ENCODE data around the gene CDK12. TPM values are rescaled to one million over a fixed set of nuclear protein-coding genes. Genes with fewer than 3 reads are reported as not detected.
"Not testable (repeated sequence)": the region's sequence is repeated elsewhere in the genome, so short reads cannot be mapped to it uniquely, and the experiment has no call there.

Gene CDK12
- total and polyA plus RNA-seq, 3 experiments from 2014 or later, result 5.6 to 91.8 (median 86.9) TPM

DNA sequence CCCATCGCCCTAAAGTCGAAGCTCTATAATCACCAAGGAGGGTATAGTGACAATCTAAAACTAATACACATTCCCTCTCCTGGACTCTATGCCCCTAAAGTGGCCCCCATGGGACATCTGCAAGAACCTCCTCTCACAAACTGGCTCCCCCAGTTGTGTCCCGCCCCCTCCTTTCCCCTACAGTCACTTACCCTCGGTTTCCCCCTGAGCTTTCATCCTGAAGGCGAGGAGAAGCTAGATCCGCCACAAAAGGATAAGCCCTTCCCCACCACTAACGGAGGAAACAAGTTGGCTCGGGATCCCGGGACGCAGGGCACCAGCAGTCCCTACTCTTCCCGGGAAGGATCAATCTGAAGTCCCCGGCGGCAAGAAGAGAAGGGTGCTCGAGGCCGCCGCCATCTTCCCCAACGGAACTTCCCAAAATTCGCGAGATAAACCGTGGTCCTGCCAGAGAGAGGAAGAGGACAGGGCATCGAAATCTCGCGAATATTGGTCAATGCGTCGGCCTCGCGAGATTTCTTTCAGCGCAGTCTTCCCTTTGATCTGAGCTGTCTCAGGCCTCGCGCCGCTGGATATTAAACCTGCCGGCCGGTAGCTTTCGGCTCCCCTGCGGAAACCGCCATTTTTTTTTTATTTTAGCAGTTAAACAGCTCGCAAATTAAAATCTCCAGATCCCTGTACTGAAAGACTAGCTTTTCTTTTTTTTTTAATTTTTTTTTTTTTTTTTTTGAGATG lies 10.3 kb upstream of the CDK12 start, which contains the start of gene MED1:
Gene MED1 (minus strand): TSS at position 417 of the 735 bp plus-strand sequence. CDS start 201 bp downstream, at position 216.
- Mint-ChIP-seq H3K36me3 (peaks cover 0 to 26% (median 4%) of the 10 kb centered on the region in 3 donors), H3K27me3 (no peaks in the 10 kb centered on the region), H3K27ac (peak within 1 kb of the TSS; percentile 96 to 99 (median 98)), H3K4me1 (peaks cover 24 to 33% (median 26%) of the 10 kb centered on the region in 3 donors), H3K9me3 (no peaks in the 10 kb centered on the region), H3K4me3 (peak within 1 kb of the TSS; percentile 91 to 99 (median 97))
- CTCF ChIA-PET, result interaction anchor here (0.9 to 2.0 kb wide), 4 partner anchors 9 to 11 kb away, joined by 3 to 22 read pairs (median 4); partner anchors contain the start of gene CDK12
- Histone ChIP-seq H3K27me3 (ENCODE audit: insufficient read depth, low read length, poor library complexity, severe bottlenecking) (no peaks in the 10 kb centered on the region), H3K27ac (ENCODE audit: low read depth, low read length) (peak within 1 kb of the TSS; percentile 87), H3K4me3 (ENCODE audit: low read length) (peak within 1 kb of the TSS; percentile 91), H3K36me3 (ENCODE audit: insufficient read depth, low read length) (no peaks in the 10 kb centered on the region), H3K4me1 (ENCODE audit: insufficient read depth, low read length) (peaks cover 17% of the 10 kb centered on the region), H3K9me3 (ENCODE audit: low read length) (no peaks in the 10 kb centered on the region)
- POLR2A ChIA-PET, result interaction anchor here (0.5 to 3.4 kb wide), 9 partner anchors 9 to 422 kb away, joined by 3 to 84 read pairs (median 3); partner anchors contain the start of gene CDK12
- peak; percentile 85 to 94 (median 92) for DNase-seq

DNA sequence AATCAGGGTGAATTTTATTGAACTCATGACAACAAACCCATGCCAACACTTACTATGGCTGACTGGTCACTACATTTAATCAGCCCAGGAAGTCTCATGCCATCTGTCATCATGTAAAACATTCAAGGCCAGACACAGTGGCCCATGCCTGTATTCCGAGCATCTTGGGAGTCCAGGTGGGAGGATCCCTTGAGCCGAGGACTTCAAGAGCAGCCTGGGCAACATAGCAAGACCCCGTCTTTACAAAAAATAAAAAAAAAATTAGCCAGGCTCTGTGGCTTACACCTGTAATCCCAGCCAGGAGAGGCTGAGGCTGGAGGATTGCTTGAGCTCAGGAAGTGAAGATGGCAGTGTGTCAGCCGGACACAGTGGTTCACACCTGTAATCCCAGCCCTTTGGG lies 5.4 kb upstream of the CDK12 start:
- H3K4me3 Mint-ChIP-seq, result no peak overlapping the region
- Histone ChIP-seq H3K27me3 (ENCODE audit: insufficient read depth, low read length, poor library complexity, severe bottlenecking) (no peaks in the 10 kb centered on the region), H3K36me3 (ENCODE audit: insufficient read depth, low read length) (no peaks in the 10 kb centered on the region), H3K4me3 (ENCODE audit: low read length) (no peak overlapping the region), H3K4me1 (ENCODE audit: insufficient read depth, low read length) (peaks cover 8% of the 10 kb centered on the region), H3K9me3 (ENCODE audit: low read length) (no peaks in the 10 kb centered on the region), H3K27ac (ENCODE audit: low read depth, low read length) (no peak overlapping the region)
- DNase-seq, result no peak
- CTCF ChIA-PET, result no interaction called here
- H3K9me3 Mint-ChIP-seq, result no peaks in the 10 kb centered on the region
- H3K27me3 Mint-ChIP-seq, result peaks cover 0 to 2% of the 10 kb centered on the region in 2 donors
- POLR2A ChIA-PET, result no interaction called here
- H3K36me3 Mint-ChIP-seq, result peaks cover 0 to 4% (median 0%) of the 10 kb centered on the region in 3 donors
- H3K27ac Mint-ChIP-seq, result no peak overlapping the region
- peaks cover 12 to 21% (median 15%) of the 10 kb centered on the region in 3 donors for H3K4me1 Mint-ChIP-seq

GRCh38 chr17:39461926-39462569 lies 762 bp downstream of the CDK12 start:
- peak overlapping the region; percentile 93 to 100 (median 97) for H3K27ac Mint-ChIP-seq
- H3K4me3 Mint-ChIP-seq, result peak overlapping the region; percentile 89 to 99 (median 96)
- Histone ChIP-seq H3K4me1 (ENCODE audit: insufficient read depth, low read length) (peaks cover 23% of the 10 kb centered on the region), H3K9me3 (ENCODE audit: low read length) (no peaks in the 10 kb centered on the region), H3K36me3 (ENCODE audit: insufficient read depth, low read length) (peaks cover 4% of the 10 kb centered on the region), H3K27me3 (ENCODE audit: insufficient read depth, low read length, poor library complexity, severe bottlenecking) (no peaks in the 10 kb centered on the region), H3K4me3 (ENCODE audit: low read length) (peak overlapping the region; percentile 99), H3K27ac (ENCODE audit: low read depth, low read length) (peak overlapping the region; percentile 89)
- H3K9me3 Mint-ChIP-seq, result no peaks in the 10 kb centered on the region
- ChIA-PET POLR2A (interaction anchor here (1.1 to 3.3 kb wide), 5 partner anchors 11 to 518 kb away, joined by 3 to 84 read pairs (median 4); partner anchors contain the start of genes FBXL20, MED1 and PSMD3), CTCF (interaction anchor here (1.0 to 2.2 kb wide), 4 partner anchors 9 to 262 kb away, joined by 3 to 22 read pairs (median 6); partner anchors contain the start of genes MED1 and RPL19)
- H3K4me1 Mint-ChIP-seq, result peaks cover 40 to 55% (median 53%) of the 10 kb centered on the region in 3 donors
- H3K36me3 Mint-ChIP-seq, result peaks cover 0 to 32% (median 1%) of the 10 kb centered on the region in 3 donors
- peaks cover 0 to 6% of the 10 kb centered on the region in 2 donors for H3K27me3 Mint-ChIP-seq
- DNase-seq, result no peak

DNA sequence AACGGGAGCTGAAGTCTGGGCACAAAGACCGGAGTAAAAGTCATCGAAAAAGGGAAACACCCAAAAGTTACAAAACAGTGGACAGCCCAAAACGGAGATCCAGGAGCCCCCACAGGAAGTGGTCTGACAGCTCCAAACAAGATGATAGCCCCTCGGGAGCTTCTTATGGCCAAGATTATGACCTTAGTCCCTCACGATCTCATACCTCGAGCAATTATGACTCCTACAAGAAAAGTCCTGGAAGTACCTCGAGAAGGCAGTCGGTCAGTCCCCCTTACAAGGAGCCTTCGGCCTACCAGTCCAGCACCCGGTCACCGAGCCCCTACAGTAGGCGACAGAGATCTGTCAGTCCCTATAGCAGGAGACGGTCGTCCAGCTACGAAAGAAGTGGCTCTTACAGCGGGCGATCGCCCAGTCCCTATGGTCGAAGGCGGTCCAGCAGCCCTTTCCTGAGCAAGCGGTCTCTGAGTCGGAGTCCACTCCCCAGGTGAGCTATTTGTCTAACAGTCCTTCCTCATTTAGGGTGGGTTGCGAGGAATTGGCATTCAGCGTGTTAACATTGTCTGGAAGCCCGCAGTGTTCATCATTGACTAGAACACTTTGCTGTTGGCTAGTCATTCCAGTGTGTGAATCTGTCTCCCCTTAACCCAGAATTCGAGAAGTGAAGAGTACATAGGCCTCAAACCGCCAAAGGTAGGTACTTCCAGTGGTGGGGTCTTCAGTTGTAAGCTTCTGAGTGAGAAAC lies 1.5 kb downstream of the CDK12 start:
- peaks cover 0 to 6% of the 10 kb centered on the region in 2 donors for H3K27me3 Mint-ChIP-seq
- POLR2A ChIA-PET, result interaction anchor here (3.3 kb wide), 1 partner anchor 11 kb away, joined by 84 read pairs; the partner anchor contains the start of gene MED1

DNA sequence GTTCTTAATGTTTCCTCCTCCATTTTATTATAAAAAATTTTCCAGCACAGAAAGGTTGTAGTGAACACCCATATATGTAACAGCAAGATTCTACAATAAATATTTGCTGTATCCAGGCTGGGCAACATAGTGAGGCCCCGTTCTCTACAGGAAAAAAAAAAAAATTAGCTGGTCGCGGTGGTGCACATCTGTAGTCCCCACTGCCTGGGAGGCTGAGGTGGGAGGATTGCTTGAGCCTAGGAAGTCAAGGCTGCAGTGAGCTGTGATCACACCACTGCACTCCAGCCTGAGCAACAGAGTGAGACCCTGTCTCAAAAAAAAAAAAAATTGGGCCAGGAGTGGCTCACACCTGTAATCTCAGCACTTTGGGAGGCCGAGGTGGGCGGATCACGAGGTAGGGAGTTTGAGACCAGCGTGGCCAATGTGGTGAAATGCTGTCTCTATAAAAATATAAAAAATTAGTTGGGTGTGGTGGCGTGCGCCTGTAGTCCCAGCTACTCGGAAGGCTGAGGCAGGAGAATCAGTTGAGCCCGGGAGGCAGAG lies 3.4 kb downstream of the CDK12 start:
- ChIA-PET CTCF (interaction anchor here (0.6 to 1.5 kb wide), 4 partner anchors 14 to 29 kb away, joined by 3 to 5 read pairs (median 4); no protein-coding TSS in a partner anchor), POLR2A (interaction anchor here (0.6 to 0.8 kb wide), 3 partner anchors 16 to 119 kb away, joined by 3 to 7 read pairs (median 5); no protein-coding TSS in a partner anchor)
- H3K27ac ChIP-seq (ENCODE audit: low read depth, low read length); H3K27me3 Mint-ChIP-seq; H3K36me3 ChIP-seq (ENCODE audit: insufficient read depth, low read length); H3K27me3 ChIP-seq (ENCODE audit: insufficient read depth, low read length, poor library complexity, severe bottlenecking); H3K9me3 Mint-ChIP-seq; H3K9me3 ChIP-seq (ENCODE audit: low read length); DNase-seq: not testable (repeated sequence)
- Mint-ChIP-seq H3K4me1 (peaks cover 48 to 72% (median 71%) of the 10 kb centered on the region in 3 donors), H3K36me3 (peaks cover 0 to 48% (median 4%) of the 10 kb centered on the region in 3 donors), H3K27ac (peak overlapping the region in 7 of 8 donors; percentile 67 to 98 (median 81)), H3K4me3 (peak overlapping the region; percentile 89 to 99 (median 96))
- Histone ChIP-seq H3K4me1 (ENCODE audit: insufficient read depth, low read length) (peaks cover 30% of the 10 kb centered on the region), H3K4me3 (ENCODE audit: low read length) (peak overlapping the region; percentile 99)

More for the DNA sequence above, 1.5 kb downstream of the CDK12 start:
- Histone ChIP-seq H3K36me3 (ENCODE audit: insufficient read depth, low read length) (peaks cover 4% of the 10 kb centered on the region), H3K4me1 (ENCODE audit: insufficient read depth, low read length) (peaks cover 30% of the 10 kb centered on the region), H3K27me3 (ENCODE audit: insufficient read depth, low read length, poor library complexity, severe bottlenecking) (no peaks in the 10 kb centered on the region), H3K27ac (ENCODE audit: low read depth, low read length) (peak overlapping the region; percentile 89), H3K9me3 (ENCODE audit: low read length) (no peaks in the 10 kb centered on the region), H3K4me3 (ENCODE audit: low read length) (peak overlapping the region; percentile 99)
- peaks cover 46 to 62% (median 60%) of the 10 kb centered on the region in 3 donors for H3K4me1 Mint-ChIP-seq
- CTCF ChIA-PET, result interaction anchor here (1.6 to 2.2 kb wide), 3 partner anchors 10 to 263 kb away, joined by 4 to 22 read pairs (median 7); partner anchors contain the start of genes MED1 and RPL19
- peaks cover 0 to 39% (median 4%) of the 10 kb centered on the region in 3 donors for H3K36me3 Mint-ChIP-seq
- peak overlapping the region; percentile 93 to 100 (median 97) for H3K27ac Mint-ChIP-seq
- no peaks in the 10 kb centered on the region for H3K9me3 Mint-ChIP-seq
- peak overlapping the region; percentile 89 to 99 (median 96) for H3K4me3 Mint-ChIP-seq
- peak in 1 of 5 donors; percentile 3 for DNase-seq

DNA sequence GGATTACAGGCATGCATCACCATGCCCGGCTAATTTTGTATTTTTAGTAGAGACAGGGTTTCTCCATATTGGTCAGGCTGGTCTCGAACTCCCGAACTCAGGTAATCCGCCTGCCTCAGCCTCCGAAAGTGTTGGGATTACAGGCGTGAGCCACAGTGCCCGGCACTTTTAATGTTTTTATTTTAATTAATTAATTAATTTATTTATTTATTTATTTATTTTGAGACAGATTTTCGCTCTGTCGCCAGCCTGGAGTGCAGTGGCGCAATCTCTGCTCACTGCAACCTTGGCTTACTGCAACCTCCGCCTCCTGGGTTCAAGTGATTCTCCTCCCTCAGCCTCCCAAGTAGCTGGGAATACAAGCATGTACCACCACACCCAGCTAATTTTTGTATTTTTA lies 7.3 kb downstream of the CDK12 start:
- H3K4me3 Mint-ChIP-seq; CTCF ChIA-PET; H3K4me3 ChIP-seq (ENCODE audit: low read length); H3K27me3 ChIP-seq (ENCODE audit: insufficient read depth, low read length, poor library complexity, severe bottlenecking); H3K9me3 Mint-ChIP-seq; POLR2A ChIA-PET; H3K27me3 Mint-ChIP-seq; H3K9me3 ChIP-seq (ENCODE audit: low read length); DNase-seq; H3K27ac Mint-ChIP-seq; H3K27ac ChIP-seq (ENCODE audit: low read depth, low read length): not testable (repeated sequence)
- peaks cover 0 to 53% (median 10%) of the 10 kb centered on the region in 3 donors for H3K36me3 Mint-ChIP-seq
- H3K36me3 ChIP-seq (ENCODE audit: insufficient read depth, low read length), result peaks cover 18% of the 10 kb centered on the region
- H3K4me1 Mint-ChIP-seq, result peaks cover 37 to 60% (median 57%) of the 10 kb centered on the region in 3 donors
- H3K4me1 ChIP-seq (ENCODE audit: insufficient read depth, low read length), result peaks cover 28% of the 10 kb centered on the region

GRCh38 chr17:39473310-39473709 lies 12.0 kb downstream of the CDK12 start:
- Histone ChIP-seq H3K27ac (ENCODE audit: low read depth, low read length) (no peak overlapping the region), H3K4me3 (ENCODE audit: low read length) (no peak overlapping the region), H3K36me3 (ENCODE audit: insufficient read depth, low read length) (peaks cover 18% of the 10 kb centered on the region), H3K4me1 (ENCODE audit: insufficient read depth, low read length) (no peaks in the 10 kb centered on the region), H3K27me3 (ENCODE audit: insufficient read depth, low read length, poor library complexity, severe bottlenecking) (no peaks in the 10 kb centered on the region), H3K9me3 (ENCODE audit: low read length) (no peaks in the 10 kb centered on the region)
- no peak for DNase-seq
- H3K9me3 Mint-ChIP-seq, result no peaks in the 10 kb centered on the region
- peaks cover 0 to 55% (median 6%) of the 10 kb centered on the region in 3 donors for H3K36me3 Mint-ChIP-seq
- no peak overlapping the region for H3K27ac Mint-ChIP-seq
- ChIA-PET POLR2A (no interaction called here), CTCF (interaction anchor here (0.8 kb wide), 1 partner anchor 640 kb away, joined by 3 read pairs; no protein-coding TSS in a partner anchor)
- H3K4me1 Mint-ChIP-seq, result peaks cover 7 to 20% (median 16%) of the 10 kb centered on the region in 3 donors
- no peak overlapping the region for H3K4me3 Mint-ChIP-seq
- no peaks in the 10 kb centered on the region for H3K27me3 Mint-ChIP-seq
